Cardiac ventricle fibroblast (primary cell): ENCODE data around the gene PLB1. TPM values are rescaled to one million over a fixed set of nuclear protein-coding genes. Genes with fewer than 3 reads are reported as not detected.

Source experiments
- total RNA-seq: library from RNA; depleted of rRNA; stranded (reverse); fragments of >200 nt; gene quantifications from 2 replicates; pipeline ENCODE4 v1.2.3, GENCODE V29; 2015

PLB1 gene
- total RNA-seq, result 0.05 TPM in 1 of 2 replicates, not detected in the other

GRCh38 chr2:28495551-28496250 lies at the start of gene PLB1:
Gene PLB1, plus strand, starts transcription at chr2:28496060. Its CDS starts 55 bp downstream, at chr2:28496115.

Other genes with a start within 250 kb of the PLB1 start
- 39.4 and 43.2 TPM in 2 replicates for gene FOSL2, start 103.2 kb upstream of the PLB1 start, total RNA-seq